ENCODE results near the gene IFIT1B. TPM values are rescaled to one million over a fixed set of nuclear protein-coding genes. Genes with fewer than 3 reads are reported as not detected.
A peak's percentile ranks its signal among the peaks of the same experiment; 100 is the strongest.
"Not testable (repeated sequence)": the region's sequence is repeated elsewhere in the genome, so short reads cannot be mapped to it uniquely, and the experiment has no call there.

Gene IFIT1B
- total RNA-seq, 2 donors from 2014 or later = not detected

DNA sequence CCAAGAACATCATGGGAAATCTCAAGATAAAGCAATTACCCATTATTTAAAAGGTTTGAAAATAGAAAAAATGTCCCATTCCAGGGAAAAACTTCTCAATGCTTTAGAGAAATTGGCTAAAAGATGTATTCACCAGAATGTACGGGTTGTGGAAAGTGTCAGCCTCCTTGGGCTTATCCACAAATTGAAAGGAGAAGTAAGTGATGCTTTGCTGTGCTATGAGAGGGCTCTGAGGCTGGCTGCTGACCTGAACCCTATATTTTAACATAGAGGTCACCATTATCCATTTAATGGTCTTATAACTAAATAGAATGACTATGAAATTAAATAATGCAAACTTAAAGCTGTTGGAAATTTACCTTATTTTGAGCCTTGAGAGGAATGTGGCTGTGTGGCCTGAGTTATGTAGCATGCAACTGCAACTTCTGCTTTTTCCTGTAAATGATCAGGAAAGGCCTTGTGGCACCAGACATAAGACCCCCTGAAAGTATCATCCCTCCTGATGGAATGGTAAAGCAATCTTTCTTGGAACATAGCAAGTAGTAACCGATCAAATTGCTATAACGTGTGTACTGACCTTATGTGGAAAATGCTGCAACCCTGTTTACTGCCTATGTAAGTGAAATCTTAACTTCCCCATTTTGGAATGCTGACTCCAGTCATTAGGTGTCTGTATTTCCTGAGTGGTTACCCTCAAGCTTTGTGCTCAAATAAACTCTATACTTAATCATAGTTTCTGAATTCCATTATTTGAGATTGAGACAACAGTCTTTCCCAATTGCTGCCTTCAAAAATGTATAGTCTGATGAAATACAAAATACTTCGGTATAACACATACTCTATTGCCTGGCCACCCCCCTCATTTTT lies 6.9 kb downstream of the IFIT1B start:
- Histone ChIP-seq H3K4me3 (no peak overlapping the region), H3K9me3 (no peaks in the 10 kb centered on the region), H3K36me3 (no peaks in the 10 kb centered on the region), H3K27me3 (replicated peaks; ENCODE audit: insufficient read depth) (no peaks in the 10 kb centered on the region), H3K27ac (no peak overlapping the region), H3K4me1 (ENCODE audit: control insufficient read depth in 1 of 2, low read depth in 2 of 2) (no peaks in the 10 kb centered on the region)
- ATAC-seq (ENCODE audit: insufficient number of reproducible peaks, low FRiP score, low read depth) = no peak
- TF ChIP-seq, protein P1, sequence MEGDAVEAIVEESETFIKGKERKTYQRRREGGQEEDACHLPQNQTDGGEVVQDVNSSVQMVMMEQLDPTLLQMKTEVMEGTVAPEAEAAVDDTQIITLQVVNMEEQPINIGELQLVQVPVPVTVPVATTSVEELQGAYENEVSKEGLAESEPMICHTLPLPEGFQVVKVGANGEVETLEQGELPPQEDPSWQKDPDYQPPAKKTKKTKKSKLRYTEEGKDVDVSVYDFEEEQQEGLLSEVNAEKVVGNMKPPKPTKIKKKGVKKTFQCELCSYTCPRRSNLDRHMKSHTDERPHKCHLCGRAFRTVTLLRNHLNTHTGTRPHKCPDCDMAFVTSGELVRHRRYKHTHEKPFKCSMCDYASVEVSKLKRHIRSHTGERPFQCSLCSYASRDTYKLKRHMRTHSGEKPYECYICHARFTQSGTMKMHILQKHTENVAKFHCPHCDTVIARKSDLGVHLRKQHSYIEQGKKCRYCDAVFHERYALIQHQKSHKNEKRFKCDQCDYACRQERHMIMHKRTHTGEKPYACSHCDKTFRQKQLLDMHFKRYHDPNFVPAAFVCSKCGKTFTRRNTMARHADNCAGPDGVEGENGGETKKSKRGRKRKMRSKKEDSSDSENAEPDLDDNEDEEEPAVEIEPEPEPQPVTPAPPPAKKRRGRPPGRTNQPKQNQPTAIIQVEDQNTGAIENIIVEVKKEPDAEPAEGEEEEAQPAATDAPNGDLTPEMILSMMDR (IDR thresholded peaks at IDR 0.05) = no peak
- no peak for DNase-seq (ENCODE audit: low spot score)

DNA sequence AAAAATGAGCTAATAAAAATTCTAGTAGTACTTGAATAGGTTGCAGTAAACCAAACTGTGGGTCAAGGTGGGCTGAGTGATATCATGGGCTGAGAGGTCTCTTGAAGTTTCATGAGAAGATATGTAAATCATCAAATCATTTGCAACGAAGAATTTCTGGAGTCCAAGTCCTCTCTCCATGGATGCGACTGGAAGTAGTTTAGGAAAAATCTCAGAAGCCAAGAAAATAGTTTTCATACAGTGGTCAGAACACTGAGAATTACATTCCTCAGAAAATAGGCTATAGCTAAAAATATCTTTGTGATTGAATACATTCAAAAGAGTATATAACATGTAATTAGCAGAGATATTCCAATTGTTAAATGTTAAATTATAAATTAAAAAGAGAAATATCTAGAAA lies 10.9 kb downstream of the IFIT1B start:
- Histone ChIP-seq H3K27ac (no peak overlapping the region), H3K4me1 (ENCODE audit: control insufficient read depth in 1 of 2, low read depth in 2 of 2) (peaks cover 7 to 12% of the 10 kb centered on the region in 2 donors)
- no peak for DNase-seq (ENCODE audit: low spot score)

GRCh38 chr10:89389254-89389653 lies 11.4 kb downstream of the IFIT1B start:
- no peaks in the 10 kb centered on the region for H3K9me3 ChIP-seq
- no peaks in the 10 kb centered on the region for H3K27me3 ChIP-seq (replicated peaks; ENCODE audit: insufficient read depth)
- H3K36me3 ChIP-seq = no peaks in the 10 kb centered on the region
- H3K4me1 ChIP-seq (ENCODE audit: control insufficient read depth in 1 of 2, low read depth in 2 of 2) = peaks cover 10 to 17% of the 10 kb centered on the region in 2 donors
- DNase-seq (ENCODE audit: low spot score) (no peak), ATAC-seq (ENCODE audit: insufficient number of reproducible peaks, low FRiP score, low read depth) (no peak)
- no peak overlapping the region for H3K27ac ChIP-seq
- TF ChIP-seq, protein P1 (IDR thresholded peaks at IDR 0.05) = peak; percentile 35
- no peak overlapping the region for H3K4me3 ChIP-seq

More for the DNA sequence above, 10.9 kb downstream of the IFIT1B start:
- H3K36me3 ChIP-seq = no peaks in the 10 kb centered on the region
- ATAC-seq (ENCODE audit: insufficient number of reproducible peaks, low FRiP score, low read depth) = no peak
- no peak overlapping the region for H3K4me3 ChIP-seq
- TF ChIP-seq, protein P1 (IDR thresholded peaks at IDR 0.05) = no peak
- H3K9me3 ChIP-seq = no peaks in the 10 kb centered on the region
- H3K27me3 ChIP-seq (replicated peaks; ENCODE audit: insufficient read depth) = no peaks in the 10 kb centered on the region

DNA sequence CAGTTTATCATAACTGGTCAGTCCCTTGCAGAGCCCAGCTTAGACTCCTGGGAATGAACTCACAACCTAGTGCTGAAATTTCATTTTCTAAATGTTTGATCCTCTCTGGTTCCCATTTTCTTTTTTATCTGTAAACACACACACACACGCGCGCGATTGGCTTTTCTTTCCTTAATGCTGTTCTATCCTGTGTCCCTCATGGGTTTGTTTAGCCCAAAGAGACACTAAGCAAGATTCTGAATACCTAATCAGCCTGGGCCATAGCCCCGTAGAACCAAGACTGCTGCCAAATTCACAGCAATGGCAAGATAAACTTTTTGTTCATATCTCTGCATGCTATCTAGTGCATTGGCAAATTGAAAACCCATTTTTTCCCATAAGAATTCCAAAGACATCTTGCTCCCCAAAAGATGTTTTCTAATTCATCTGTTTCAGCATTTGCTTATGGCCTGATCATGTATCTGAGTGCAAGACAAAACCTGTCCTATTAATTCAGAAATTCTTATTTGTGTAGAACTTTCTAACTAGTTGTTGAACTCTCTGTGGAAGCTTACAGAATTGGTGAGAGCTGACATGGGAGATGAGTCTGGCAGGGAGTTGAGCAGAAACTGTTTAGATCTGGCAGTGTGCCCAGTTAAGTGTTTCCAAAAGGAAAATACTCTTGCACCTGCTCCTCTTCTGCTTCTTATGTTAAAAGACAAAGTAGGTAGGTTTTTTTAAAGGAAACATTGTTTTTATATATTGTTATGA lies 12.8 kb downstream of the IFIT1B start:
- ATAC-seq (ENCODE audit: insufficient number of reproducible peaks, low FRiP score, low read depth) = no peak
- H3K36me3 ChIP-seq = no peaks in the 10 kb centered on the region
- no peaks in the 10 kb centered on the region for H3K27me3 ChIP-seq (replicated peaks; ENCODE audit: insufficient read depth)
- peaks cover 10 to 27% of the 10 kb centered on the region in 2 donors for H3K4me1 ChIP-seq (ENCODE audit: control insufficient read depth in 1 of 2, low read depth in 2 of 2)
- no peak overlapping the region for H3K4me3 ChIP-seq
- TF ChIP-seq, protein P1 (IDR thresholded peaks at IDR 0.05) = no peak
- DNase-seq (ENCODE audit: low spot score) = no peak
- H3K9me3 ChIP-seq = no peaks in the 10 kb centered on the region
- H3K27ac ChIP-seq = no peak overlapping the region

DNA sequence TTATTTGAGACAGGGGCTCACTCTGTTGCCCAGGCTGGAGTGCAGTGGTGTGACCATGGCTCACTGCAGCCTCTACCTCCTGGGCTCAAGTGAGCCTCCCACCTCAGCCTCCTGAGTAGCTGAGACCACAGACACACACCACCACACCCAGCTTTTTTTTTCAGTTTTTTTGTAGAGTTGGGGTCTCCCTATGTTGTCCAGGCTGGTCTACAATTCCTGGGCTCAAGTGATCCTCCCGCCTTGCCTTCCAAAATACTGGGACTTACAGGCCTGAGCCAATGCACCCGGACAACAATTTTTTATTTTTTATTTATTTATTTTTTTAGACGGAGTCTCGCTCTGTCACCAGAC lies 13.3 kb downstream of the IFIT1B start:
- H3K4me3 ChIP-seq; DNase-seq (ENCODE audit: low spot score); H3K9me3 ChIP-seq; H3K27ac ChIP-seq; H3K27me3 ChIP-seq (replicated peaks; ENCODE audit: insufficient read depth); H3K36me3 ChIP-seq; ATAC-seq (ENCODE audit: insufficient number of reproducible peaks, low FRiP score, low read depth): not testable (repeated sequence)
- peaks cover 10 to 27% of the 10 kb centered on the region in 2 donors for H3K4me1 ChIP-seq (ENCODE audit: control insufficient read depth in 1 of 2, low read depth in 2 of 2)

All from thoracic aorta (tissue), 2 donors.